GM19351 (cell line): ENCODE measurements around the gene TBC1D3I.
"Not testable (repeated sequence)": the region's sequence is repeated elsewhere in the genome, so short reads cannot be mapped to it uniquely, and the experiment has no call there.

Experiments
- ATAC-seq: cut with Tn5 transposase; IDR thresholded peaks from one replicate; pipeline ENCODE4 v1.9.1; 2021; ENCODE audit warnings: mild to moderate bottlenecking, moderate library complexity; ENCODE audit not compliant: unreplicated experiment

TBC1D3I gene

GRCh38 chr17:36264470-36264869, at the start of gene TBC1D3I:
Gene TBC1D3I, minus strand, starts transcription at chr17:36264570. Its CDS starts 1,585 bp downstream, at chr17:36262985.
- ATAC-seq, result not testable (repeated sequence)

- not testable (repeated sequence) for ATAC-seq
Observed at GRCh38 chr17:36295161-36295560, 30.8 kb upstream of the TBC1D3I start.

GRCh38 chr17:36289965-36290612, 25.7 kb upstream of the TBC1D3I start:
- ATAC-seq, result not testable (repeated sequence)

- not testable (repeated sequence) for ATAC-seq
Observed at GRCh38 chr17:36284219-36284618, 19.8 kb upstream of the TBC1D3I start.

- ATAC-seq, result not testable (repeated sequence)
Observed at GRCh38 chr17:36283256-36283655, 18.9 kb upstream of the TBC1D3I start.

- not testable (repeated sequence) for ATAC-seq
Observed at GRCh38 chr17:36242046-36242445, 22.3 kb downstream of the TBC1D3I start.

GRCh38 chr17:36229644-36230043, 34.7 kb downstream of the TBC1D3I start:
- not testable (repeated sequence) for ATAC-seq

- ATAC-seq, result not testable (repeated sequence)
Observed at GRCh38 chr17:36222967-36223366, 41.4 kb downstream of the TBC1D3I start.

- not testable (repeated sequence) for ATAC-seq
Observed at GRCh38 chr17:36221581-36222100, 42.7 kb downstream of the TBC1D3I start.

- ATAC-seq, result not testable (repeated sequence)
Observed at GRCh38 chr17:36220737-36221580, 43.4 kb downstream of the TBC1D3I start.

GRCh38 chr17:36219556-36219955, 44.8 kb downstream of the TBC1D3I start:
- not testable (repeated sequence) for ATAC-seq

- not testable (repeated sequence) for ATAC-seq
Observed at GRCh38 chr17:36215406-36216308, 48.7 kb downstream of the TBC1D3I start.

GRCh38 chr17:36214918-36215317, 49.5 kb downstream of the TBC1D3I start:
- ATAC-seq, result no peak

GRCh38 chr17:36213695-36214094, 50.7 kb downstream of the TBC1D3I start:
- ATAC-seq, result no peak

- ATAC-seq, result no peak
Observed at GRCh38 chr17:36212966-36213365, 51.4 kb downstream of the TBC1D3I start.

- ATAC-seq, result no peak
Observed at GRCh38 chr17:36212272-36212605, 52.1 kb downstream of the TBC1D3I start.

GRCh38 chr17:36211484-36212271, 52.7 kb downstream of the TBC1D3I start:
- ATAC-seq, result not testable (repeated sequence)

- ATAC-seq, result peak; percentile 73
Observed at GRCh38 chr17:36210439-36211211, 53.7 kb downstream of the TBC1D3I start, which contains the start of gene CCL4L2. Gene CCL4L2, plus strand, starts transcription at chr17:36211063.

GRCh38 chr17:36209575-36209974, 54.8 kb downstream of the TBC1D3I start:
- ATAC-seq, result no peak
